Fibroblast of lung (primary cell): ENCODE data around the gene CFAP100. TPM values are rescaled to one million over a fixed set of nuclear protein-coding genes. Genes with fewer than 3 reads are reported as not detected.

Experiments
- DNase-seq, 2 donors: peaks; one replicate each; pipeline versions ENCODE4 v3.0.0 to v3.0.0-alpha.2; 2010; ENCODE audit warnings: low read depth in 2 of 2
- H2AFZ ChIP-seq: 2 replicates; pipeline ENCODE4 v1.5.1; 2012; ENCODE audit warnings: low read length, control low read depth, inconsistent platforms
- H3K27ac ChIP-seq: 2 replicates; pipeline ENCODE4 v1.5.1; 2011; ENCODE audit warnings: low read length, control low read depth; ENCODE audit not compliant: insufficient read depth
- H3K27me3 ChIP-seq: 2 replicates; pipeline ENCODE4 v1.5.1; 2011; ENCODE audit warnings: mild to moderate bottlenecking, low read length; ENCODE audit not compliant: control insufficient read depth, insufficient read depth
- H3K36me3 ChIP-seq: 2 replicates; pipeline ENCODE4 v1.5.1; 2011; ENCODE audit warnings: low read length; ENCODE audit not compliant: control insufficient read depth, insufficient read depth
- H3K4me1 ChIP-seq: 2 replicates; pipeline ENCODE4 v1.5.1; 2011; ENCODE audit warnings: low read length; ENCODE audit not compliant: control insufficient read depth, insufficient read depth; ENCODE audit errors: extremely low read depth
- H3K4me2 ChIP-seq: 2 replicates; pipeline ENCODE4 v1.5.1; 2011; ENCODE audit warnings: low read length, control low read depth; ENCODE audit not compliant: insufficient read depth; ENCODE audit errors: extremely low read depth
- H3K4me3 ChIP-seq, 4 experiments: fragments of 200-600 bp in 1 of 4; sonication (generic) in 1 of 4; replicated peaks in 1 of 4; 2 replicates each; pipeline ENCODE4 v1.5.1; 2011 to 2016; ENCODE audit warnings: low read length in 4 of 4, low read depth in 3 of 4, mild to moderate bottlenecking in 3 of 4, control low read depth in 2 of 4, inconsistent platforms in 1 of 4, mixed read lengths in 1 of 4; ENCODE audit not compliant: insufficient read depth in 1 of 4; ENCODE audit errors: control extremely low read depth in 1 of 4
- H3K79me2 ChIP-seq: 2 replicates; pipeline ENCODE4 v1.5.1; 2012; ENCODE audit warnings: mild to moderate bottlenecking, low read length, inconsistent platforms; ENCODE audit not compliant: control insufficient read depth, insufficient read depth
- H3K9ac ChIP-seq: 2 replicates; pipeline ENCODE4 v1.5.1; 2011; ENCODE audit warnings: mild to moderate bottlenecking, low read length, control low read depth; ENCODE audit not compliant: insufficient read depth
- H3K9me3 ChIP-seq: 2 replicates; pipeline ENCODE4 v1.5.1; 2012; ENCODE audit warnings: low read depth, low read length; ENCODE audit not compliant: control insufficient read depth, insufficient read depth
- H4K20me1 ChIP-seq: 2 replicates; pipeline ENCODE4 v1.5.1; 2011; ENCODE audit warnings: low read length; ENCODE audit not compliant: control insufficient read depth, insufficient read depth; ENCODE audit errors: extremely low read depth
- CTCF ChIP-seq, 2 donors: IDR thresholded peaks in 1 of 2; conservative IDR thresholded peaks in 1 of 2; 1 replicate in 1 of 2; 2 replicates in 1 of 2; pipeline ENCODE4 v1.5.1; 2011 to 2012; ENCODE audit warnings: low read length in 2 of 2, control low read depth in 1 of 2, inconsistent platforms in 1 of 2, low read depth in 1 of 2, mild to moderate bottlenecking in 1 of 2
- EZH2 ChIP-seq: IDR thresholded peaks from 2 replicates; pipeline ENCODE4 v1.5.1; 2012; ENCODE audit warnings: low read length, control low read depth, mild to moderate bottlenecking; ENCODE audit errors: missing control alignments
- polyA plus RNA-seq, 2 donors: library from polyadenylated mRNA; depleted of rRNA in 1 of 2; stranded (reverse) in 1 of 2; unstranded in 1 of 2; fragments of >200 nt; gene quantifications; 2 replicates each; pipeline ENCODE4 v1.2.1, GENCODE V29; 2011 to 2012; ENCODE audit warnings: missing spikeins in 1 of 2
- total RNA-seq: library from RNA; depleted of rRNA; stranded (reverse); fragments of >200 nt; gene quantifications from 2 replicates; pipeline ENCODE4 v1.2.1, GENCODE V29; 2014

Gene CFAP100
- total and polyA plus RNA-seq, 2 donors (not counting 1 experiment from before 2014, with no cell fraction given), result not detected

GRCh38 chr3:126454437-126455198 lies 59.9 kb downstream of the CFAP100 start:
- H3K36me3 ChIP-seq, result peaks cover 5% of the 10 kb centered on the region
- H3K9ac ChIP-seq, result no peak overlapping the region
- no peak overlapping the region for H3K27ac ChIP-seq
- TF ChIP-seq CTCF (conservative IDR thresholded peaks at IDR 0.05 in 1 of 2, IDR thresholded peaks at IDR 0.05 in 1 of 2; ENCODE audit: low read depth in 1 of 2, low read length in 2 of 2) (no peak), EZH2 (no peak)
- no peak overlapping the region for H3K4me3 ChIP-seq
- H3K4me2 ChIP-seq, result no peak overlapping the region
- H3K79me2 ChIP-seq, result no peaks in the 10 kb centered on the region
- H3K4me1 ChIP-seq, result no peaks in the 10 kb centered on the region
- H2AFZ ChIP-seq, result no peak overlapping the region
- DNase-seq, result no peak
- H3K27me3 ChIP-seq, result no peaks in the 10 kb centered on the region
- H4K20me1 ChIP-seq, result no peaks in the 10 kb centered on the region
- no peaks in the 10 kb centered on the region for H3K9me3 ChIP-seq

DNA sequence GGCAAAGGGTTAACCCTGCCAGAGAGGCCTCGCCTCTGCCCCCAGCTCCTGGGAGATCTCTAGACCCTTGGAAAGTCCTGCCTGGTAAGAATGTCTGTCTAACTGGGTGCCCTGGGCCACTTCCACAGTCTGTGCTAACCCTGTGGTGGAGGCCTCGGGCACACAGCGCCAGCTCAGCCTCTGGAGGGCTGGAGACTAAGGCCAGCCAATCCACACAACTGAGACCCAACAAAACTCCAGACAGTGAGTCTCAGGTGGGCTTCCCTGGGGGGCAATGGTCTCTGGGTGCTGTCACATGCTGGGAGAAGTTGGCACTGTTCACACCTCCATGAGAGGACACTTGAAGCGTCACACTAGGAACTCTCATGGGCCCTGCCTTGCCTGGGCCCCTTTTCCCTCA lies 61.5 kb downstream of the CFAP100 start:
- no peaks in the 10 kb centered on the region for H3K9me3 ChIP-seq
- no peaks in the 10 kb centered on the region for H3K27me3 ChIP-seq
- no peak for TF ChIP-seq EZH2
- no peak for TF ChIP-seq CTCF (conservative IDR thresholded peaks at IDR 0.05 in 1 of 2, IDR thresholded peaks at IDR 0.05 in 1 of 2; ENCODE audit: low read depth in 1 of 2, low read length in 2 of 2)
- no peaks in the 10 kb centered on the region for H3K79me2 ChIP-seq
- H3K4me1 ChIP-seq, result no peaks in the 10 kb centered on the region
- no peak overlapping the region for H3K9ac ChIP-seq
- no peak overlapping the region for H3K27ac ChIP-seq
- no peaks in the 10 kb centered on the region for H4K20me1 ChIP-seq
- H2AFZ ChIP-seq, result no peak overlapping the region
- no peak overlapping the region for H3K4me2 ChIP-seq
- no peak for DNase-seq
- peaks cover 9% of the 10 kb centered on the region for H3K36me3 ChIP-seq
- no peak overlapping the region for H3K4me3 ChIP-seq

GRCh38 chr3:126456766-126457388 lies 62.2 kb downstream of the CFAP100 start:
- no peak overlapping the region for H3K9ac ChIP-seq
- no peak overlapping the region for H3K4me2 ChIP-seq
- H3K27ac ChIP-seq, result no peak overlapping the region
- no peaks in the 10 kb centered on the region for H3K79me2 ChIP-seq
- H2AFZ ChIP-seq, result no peak overlapping the region
- peaks cover 15% of the 10 kb centered on the region for H3K36me3 ChIP-seq
- no peaks in the 10 kb centered on the region for H4K20me1 ChIP-seq
- no peaks in the 10 kb centered on the region for H3K9me3 ChIP-seq
- no peaks in the 10 kb centered on the region for H3K27me3 ChIP-seq
- H3K4me3 ChIP-seq, result no peak overlapping the region
- no peak for TF ChIP-seq CTCF (conservative IDR thresholded peaks at IDR 0.05 in 1 of 2, IDR thresholded peaks at IDR 0.05 in 1 of 2; ENCODE audit: low read depth in 1 of 2, low read length in 2 of 2)
- TF ChIP-seq EZH2, result no peak
- no peaks in the 10 kb centered on the region for H3K4me1 ChIP-seq
- no peak for DNase-seq
